PC-9 (cell line): ENCODE results near the gene ASTN2.

ENCODE experiments used
- CTCF ChIP-seq: fragments of 200-600 bp; sonication (generic); conservative IDR thresholded peaks from 2 replicates; pipeline ENCODE4 v1.6.1; 2017; ENCODE audit warnings: mixed run types, antibody characterized with exemption, mild to moderate bottlenecking, moderate library complexity
- EZH2 ChIP-seq: fragments of 200-600 bp; sonication (generic); IDR thresholded peaks from 2 replicates; pipeline ENCODE4 v1.8.0; 2017; ENCODE audit warnings: antibody characterized with exemption, low read depth

GRCh38 chr9:117211280-117211679 lies 203.6 kb downstream of the ASTN2 start:
- TF ChIP-seq CTCF = no peak
- no peak for TF ChIP-seq EZH2
